ENCODE results near the gene KLF8. TPM values are rescaled to one million over a fixed set of nuclear protein-coding genes. Genes with fewer than 3 reads are reported as not detected.
A peak's percentile ranks its signal among the peaks of the same experiment; 100 is the strongest.
"Not testable (repeated sequence)": the region's sequence is repeated elsewhere in the genome, so short reads cannot be mapped to it uniquely, and the experiment has no call there.

KLF8 gene
- total RNA-seq (10 to 100 TPM; 10.3 to 25.1 (median 13.6) TPM), polyA plus RNA-seq (10 to 100 TPM in 1 of 2 donors, 1 to 10 TPM in 1; 9.5 to 16.8 TPM)
- long read RNA-seq, donor 1, transcript KLF8-204 (6 exons, 1,543 nt): major isoform, 12 of 32 reads
- long read RNA-seq, donor 1, partial matches to known transcripts: 6 of 32 reads
- long read RNA-seq, donor 1, other reads (novel, unspliced or antisense): 14 of 32 reads
- long read RNA-seq, donor 2, partial matches to known transcripts: 5 of 7 reads
- long read RNA-seq, donor 2, other reads (novel, unspliced or antisense): 0 of 7 reads
- long read RNA-seq, donor 3, partial matches to known transcripts: 2 of 5 reads
- long read RNA-seq, donor 3, other reads (novel, unspliced or antisense): 2 of 5 reads

- 29 to 41% (median 33%) methylated on average over 38 of the region's 38 CpGs for WGBS, 3 donors
- H3K4me1 ChIP-seq (ENCODE audit: insufficient read depth): peaks cover 2% of the 10 kb centered on the region
- peak; percentile 54 to 69 (median 62) for DNase-seq
Measured at GRCh38 chrX:56232221-56233082, at the start of gene KLF8. Gene KLF8, plus strand, starts transcription at chrX:56232356. Its CDS starts 979 bp downstream, at chrX:56233335.

GRCh38 chrX:56206945-56207344 lies 25.2 kb upstream of the KLF8 start:
- H3K9me3 ChIP-seq; H3K27ac ChIP-seq; H3K4me3 ChIP-seq; H3K4me1 ChIP-seq (ENCODE audit: insufficient read depth); H3K36me3 ChIP-seq; intact Hi-C loops (cut with DNase I); H3K27me3 ChIP-seq; DNase-seq: not testable (repeated sequence)
- 58 to 80% (median 71%) methylated on average over 2 of the region's 2 CpGs for WGBS, 3 donors

More at GRCh38 chrX:56232221-56233082, at the start of gene KLF8:
- H3K4me3 ChIP-seq: peak within 1 kb of the TSS; percentile 53
- H3K27me3 ChIP-seq: no peaks in the 10 kb centered on the region
- no peaks in the 10 kb centered on the region for H3K9me3 ChIP-seq
- TF ChIP-seq POLR2A (IDR thresholded peaks at IDR 0.05) (peak; percentile 42), EP300 (IDR thresholded peaks at IDR 0.05) (no peak)
- TF ChIP-seq, protein P1, sequence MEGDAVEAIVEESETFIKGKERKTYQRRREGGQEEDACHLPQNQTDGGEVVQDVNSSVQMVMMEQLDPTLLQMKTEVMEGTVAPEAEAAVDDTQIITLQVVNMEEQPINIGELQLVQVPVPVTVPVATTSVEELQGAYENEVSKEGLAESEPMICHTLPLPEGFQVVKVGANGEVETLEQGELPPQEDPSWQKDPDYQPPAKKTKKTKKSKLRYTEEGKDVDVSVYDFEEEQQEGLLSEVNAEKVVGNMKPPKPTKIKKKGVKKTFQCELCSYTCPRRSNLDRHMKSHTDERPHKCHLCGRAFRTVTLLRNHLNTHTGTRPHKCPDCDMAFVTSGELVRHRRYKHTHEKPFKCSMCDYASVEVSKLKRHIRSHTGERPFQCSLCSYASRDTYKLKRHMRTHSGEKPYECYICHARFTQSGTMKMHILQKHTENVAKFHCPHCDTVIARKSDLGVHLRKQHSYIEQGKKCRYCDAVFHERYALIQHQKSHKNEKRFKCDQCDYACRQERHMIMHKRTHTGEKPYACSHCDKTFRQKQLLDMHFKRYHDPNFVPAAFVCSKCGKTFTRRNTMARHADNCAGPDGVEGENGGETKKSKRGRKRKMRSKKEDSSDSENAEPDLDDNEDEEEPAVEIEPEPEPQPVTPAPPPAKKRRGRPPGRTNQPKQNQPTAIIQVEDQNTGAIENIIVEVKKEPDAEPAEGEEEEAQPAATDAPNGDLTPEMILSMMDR (IDR thresholded peaks at IDR 0.05): no peak
- H3K36me3 ChIP-seq: no peaks in the 10 kb centered on the region
- H3K27ac ChIP-seq: peak within 1 kb of the TSS; percentile 64 to 80
- intact Hi-C loops (cut with DNase I): loop anchor here in 1 of 4 donors (10.0 kb wide), 1 partner anchor 518 kb away; the partner anchor contains the start of gene RRAGB

DNA sequence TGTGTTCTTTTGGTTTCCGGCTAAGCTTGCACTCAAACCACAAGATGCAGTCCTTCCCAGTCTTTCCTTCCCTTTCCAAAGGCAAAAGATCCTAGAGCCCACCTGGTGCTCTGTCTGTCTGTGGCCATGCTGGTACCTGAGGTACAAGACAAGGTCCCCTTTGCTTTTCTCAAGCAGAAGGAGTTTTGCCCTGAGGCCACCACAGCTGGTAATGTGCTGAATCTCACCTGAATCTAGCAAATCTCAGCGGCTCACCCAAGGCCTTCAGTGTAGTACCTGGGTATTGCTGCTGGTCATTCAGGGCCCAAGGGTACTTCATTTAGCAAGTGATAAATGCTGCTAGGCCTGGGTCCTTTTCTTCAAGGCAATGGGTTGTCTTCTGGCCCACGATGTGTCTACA lies 20.5 kb upstream of the KLF8 start:
- TF ChIP-seq POLR2A (IDR thresholded peaks at IDR 0.05) (no peak), EP300 (IDR thresholded peaks at IDR 0.05) (no peak)
- TF ChIP-seq, protein P1 (IDR thresholded peaks at IDR 0.05): no peak
- Histone ChIP-seq H3K27me3 (no peaks in the 10 kb centered on the region), H3K4me3 (no peak overlapping the region), H3K27ac (no peak overlapping the region), H3K36me3 (no peaks in the 10 kb centered on the region), H3K4me1 (ENCODE audit: insufficient read depth) (no peaks in the 10 kb centered on the region), H3K9me3 (no peaks in the 10 kb centered on the region)
- 80 to 94% (median 93%) methylated on average over 3 of the region's 3 CpGs for WGBS, 3 donors
- intact Hi-C loops (cut with DNase I): no loop called here
- no peak for DNase-seq

- 53 to 66% (median 60%) methylated on average over 1 of the region's 1 CpG for WGBS, 3 donors
- TF ChIP-seq, protein P1 (IDR thresholded peaks at IDR 0.05): no peak
- TF ChIP-seq POLR2A (IDR thresholded peaks at IDR 0.05) (no peak), EP300 (IDR thresholded peaks at IDR 0.05) (no peak)
- H3K9me3 ChIP-seq: no peaks in the 10 kb centered on the region
- no peak overlapping the region for H3K27ac ChIP-seq
- no peaks in the 10 kb centered on the region for H3K4me1 ChIP-seq (ENCODE audit: insufficient read depth)
- intact Hi-C loops (cut with DNase I): no loop called here
- H3K27me3 ChIP-seq: no peaks in the 10 kb centered on the region
- no peak for DNase-seq
- no peak overlapping the region for H3K4me3 ChIP-seq
- no peaks in the 10 kb centered on the region for H3K36me3 ChIP-seq
Measured at GRCh38 chrX:56216332-56216731, 15.8 kb upstream of the KLF8 start.

Data from ovary (tissue), 10 donors.